Astrocyte (in vitro differentiated cells and primary cell): Measurements from ENCODE around the gene HMG20A.

Source experiments
- CTCF ChIP-seq: IDR thresholded peaks from 2 replicates; pipeline ENCODE4 v1.5.1; 2011; ENCODE audit warnings: low read depth, mild to moderate bottlenecking, inconsistent platforms, low read length, moderate library complexity; ENCODE audit not compliant: insufficient read depth
- EZH2 ChIP-seq: IDR thresholded peaks from 2 replicates; pipeline ENCODE4 v1.6.1; 2012; ENCODE audit warnings: mild to moderate bottlenecking, low read length, inconsistent platforms; ENCODE audit not compliant: insufficient read depth

DNA sequence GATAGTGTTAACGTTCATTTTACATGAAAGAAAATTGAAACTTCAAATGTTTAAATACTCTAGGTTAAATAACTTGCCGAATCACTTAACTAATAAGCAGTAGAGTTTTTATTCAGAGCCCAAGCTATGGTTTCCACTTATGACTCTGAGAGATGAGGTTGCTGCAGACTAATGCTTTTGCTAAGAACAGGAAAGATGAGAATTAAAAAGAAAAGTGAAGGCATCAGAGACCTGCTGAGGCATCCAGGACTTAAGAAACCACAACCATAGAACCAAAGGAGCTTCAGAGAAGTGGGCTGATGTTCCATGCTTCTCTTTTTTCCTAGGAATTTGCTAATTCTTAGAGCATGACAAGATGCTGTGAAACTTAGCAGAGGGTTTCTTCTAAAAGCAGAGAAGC lies 9.5 kb downstream of the HMG20A start:
- TF ChIP-seq CTCF (no peak), EZH2 (no peak)
